ENCODE data around the gene CERCAM. TPM values are rescaled to one million over a fixed set of nuclear protein-coding genes. Genes with fewer than 3 reads are reported as not detected.

CERCAM gene
- total and polyA plus RNA-seq, 2 of the 13 experiments (the other 11 are each of a cell fraction or from before 2014, with no cell fraction given), result 9.0 to 17.1 TPM

- intact Hi-C loops (cut with micrococcal nuclease; ENCODE audit: unreplicated experiment) (no loop called here), in situ Hi-C loops (cut with HindIII; ENCODE audit: extremely low pct_ligation_motif_present, low pct_unique_long_range_greater_than_20kb) (no loop called here)
- H3K27me3 ChIP-seq (ENCODE audit: control insufficient read depth in 1 of 2, insufficient read depth in 2 of 2, low read length in 2 of 2), result no peaks in the 10 kb centered on the region
- H3K4me1 ChIP-seq (ENCODE audit: insufficient read depth, low read length), result no peaks in the 10 kb centered on the region
- CTCF ChIA-PET (ENCODE audit: low intra/inter-chr PET ratio, low total read pairs), result no interaction called here
- H3K4me3 ChIP-seq (replicated peaks in 1 of 3; ENCODE audit: insufficient read depth in 1 of 3, low read depth in 2 of 3, low read length in 3 of 3), result no peak overlapping the region
- no TSS peak for BruUV-seq (replicated peaks)
- H4K20me1 ChIP-seq (ENCODE audit: insufficient read depth, low read length), result no peaks in the 10 kb centered on the region; the same call in 1 of the 2 replicates
- no peak overlapping the region for H2AFZ ChIP-seq (ENCODE audit: low read length)
- no peak for FAIRE-seq
- TF ChIP-seq ZNF674 (CRISPR knock-in tag; IDR thresholded peaks at IDR 0.05; ENCODE audit: low read depth) (no peak), KLF6 (CRISPR knock-in tag; IDR thresholded peaks at IDR 0.05) (no peak), NR2F1 (CRISPR knock-in tag; IDR thresholded peaks at IDR 0.05) (no peak), SMARCC2 (IDR thresholded peaks at IDR 0.05) (no peak), ZNF616 (CRISPR knock-in tag; IDR thresholded peaks at IDR 0.05; ENCODE audit: low read depth) (no peak), CBX5 (CRISPR knock-in tag; IDR thresholded peaks at IDR 0.05; ENCODE audit: borderline replicate concordance) (no peak), ZNF660 (CRISPR knock-in tag; IDR thresholded peaks at IDR 0.05; ENCODE audit: borderline replicate concordance, low read depth) (no peak), ZFP36L2 (CRISPR knock-in tag; IDR thresholded peaks at IDR 0.05) (no peak), MAFG (CRISPR knock-in tag; IDR thresholded peaks at IDR 0.05) (no peak), ARHGAP35 (CRISPR knock-in tag; IDR thresholded peaks at IDR 0.05; ENCODE audit: borderline replicate concordance) (no peak), ZBTB10 (CRISPR knock-in tag; IDR thresholded peaks at IDR 0.05; ENCODE audit: borderline replicate concordance) (no peak), ZNF292 (CRISPR knock-in tag; IDR thresholded peaks at IDR 0.05; ENCODE audit: borderline replicate concordance, low read depth) (no peak), ZNF33B (CRISPR knock-in tag; IDR thresholded peaks at IDR 0.05) (no peak)
- POLR2A ChIA-PET, result no interaction called here
- peaks cover 18 to 59% of the 10 kb centered on the region in 2 experiments for H3K36me3 ChIP-seq (replicated peaks in 1 of 2; ENCODE audit: control insufficient read depth in 1 of 2, insufficient read depth in 2 of 2, low read length in 2 of 2)
- no peak overlapping the region for H3K4me2 ChIP-seq (ENCODE audit: low read depth, low read length)
- H3K9ac ChIP-seq (ENCODE audit: insufficient read depth, low read depth, low read length), result no peak overlapping the region
- WGBS (ENCODE audit: low lambda C conversion rate), result no CpG with 5 or more reads among the region's 8 CpGs
- no peak overlapping the region for H3K27ac ChIP-seq (ENCODE audit: extremely low read length, insufficient read depth, low read length)
- no peaks in the 10 kb centered on the region for H3K79me2 ChIP-seq (ENCODE audit: insufficient read depth, low read length)
- ATAC-seq, result no peak
- no peaks in the 10 kb centered on the region for H3K9me3 ChIP-seq (ENCODE audit: low read length)
- no peak for DNase-seq (ENCODE audit: low spot score)
Measured at GRCh38 chr9:128383791-128384190, 36.9 kb upstream of the CERCAM start.

Data from HepG2 (cell line).